Large intestine (tissue), 3 donors: ENCODE data around the gene PLEKHH3. TPM values are rescaled to one million over a fixed set of nuclear protein-coding genes. Genes with fewer than 3 reads are reported as not detected.

Source experiments
- DNase-seq, 2 donors: peaks; one replicate each; pipeline versions ENCODE4 v3.0.0 to v3.0.0-alpha.2; 2013
- H3K27ac ChIP-seq: one replicate; pipeline ENCODE4 v1.5.1; 2013; ENCODE audit warnings: low read length
- H3K27me3 ChIP-seq: 2 replicates; pipeline ENCODE4 v1.6.1; 2013; ENCODE audit warnings: low read length; ENCODE audit not compliant: control insufficient read depth, insufficient read depth
- H3K36me3 ChIP-seq: 2 replicates; pipeline ENCODE4 v1.6.1; 2013; ENCODE audit warnings: low read length; ENCODE audit not compliant: control insufficient read depth, insufficient read depth
- H3K4me1 ChIP-seq: one replicate; pipeline ENCODE4 v1.6.1; 2013; ENCODE audit warnings: low read length; ENCODE audit not compliant: control insufficient read depth, insufficient read depth
- H3K4me3 ChIP-seq: one replicate; pipeline ENCODE4 v1.5.1; 2013; ENCODE audit warnings: low read length
- H3K9me3 ChIP-seq: one replicate; pipeline ENCODE4 v1.6.1; 2013; ENCODE audit warnings: mild to moderate bottlenecking, low read depth, low read length, moderate library complexity; ENCODE audit not compliant: control insufficient read depth
- WGBS: methylation state at CpG from one replicate; pipeline ENCODE4 v1.1.5; 2013; ENCODE audit warnings: low lambda C conversion rate; ENCODE audit not compliant: insufficient coverage; 5-methylcytosine and 5-hydroxymethylcytosine counted together
- polyA plus RNA-seq: library from polyadenylated mRNA; unstranded; fragments of 120-200 nt; gene quantifications from one replicate; pipeline ENCODE4 v1.2.1, GENCODE V29; 2013

The PLEKHH3 gene
- polyA plus RNA-seq, 1 donor: 9.2 TPM

DNA sequence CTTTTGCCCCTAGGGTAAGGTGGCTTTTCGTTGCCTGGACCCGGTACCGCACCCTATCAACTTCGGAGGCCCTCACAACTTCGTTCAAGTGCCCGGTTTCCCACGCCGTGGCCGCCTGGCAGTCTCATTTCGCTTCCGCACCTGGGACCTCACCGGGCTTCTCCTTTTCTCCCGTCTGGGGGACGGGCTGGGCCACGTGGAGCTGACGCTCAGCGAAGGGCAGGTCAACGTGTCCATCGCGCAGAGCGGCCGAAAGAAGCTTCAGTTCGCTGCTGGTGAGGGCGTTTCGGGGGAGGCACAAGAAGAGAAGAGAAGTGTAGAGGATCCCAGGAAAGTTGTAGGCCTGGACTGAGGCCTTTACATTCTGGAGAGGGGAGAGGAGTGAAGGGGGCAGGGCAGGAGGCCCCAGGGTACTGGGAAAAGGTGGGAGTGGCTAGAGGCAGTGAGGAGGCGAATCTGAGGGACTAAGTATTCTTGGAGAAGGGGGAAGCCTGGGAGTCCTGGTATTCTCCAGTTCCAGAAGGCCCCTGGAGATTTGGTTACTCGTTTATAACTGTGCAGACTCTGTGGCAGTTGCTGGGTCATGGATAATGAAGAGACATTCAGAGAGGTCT is 11.0 kb upstream of the PLEKHH3 start:
- no peak overlapping the region for H3K4me3 ChIP-seq
- 20% methylated on average over 2 of the region's 27 CpGs for WGBS
- H3K27me3 ChIP-seq: peaks cover 67% of the 10 kb centered on the region
- H3K27ac ChIP-seq: no peak overlapping the region
- DNase-seq: no peak
- H3K9me3 ChIP-seq: peaks cover 5% of the 10 kb centered on the region
- peaks cover 5% of the 10 kb centered on the region for H3K36me3 ChIP-seq
- peaks cover 40% of the 10 kb centered on the region for H3K4me1 ChIP-seq

DNA sequence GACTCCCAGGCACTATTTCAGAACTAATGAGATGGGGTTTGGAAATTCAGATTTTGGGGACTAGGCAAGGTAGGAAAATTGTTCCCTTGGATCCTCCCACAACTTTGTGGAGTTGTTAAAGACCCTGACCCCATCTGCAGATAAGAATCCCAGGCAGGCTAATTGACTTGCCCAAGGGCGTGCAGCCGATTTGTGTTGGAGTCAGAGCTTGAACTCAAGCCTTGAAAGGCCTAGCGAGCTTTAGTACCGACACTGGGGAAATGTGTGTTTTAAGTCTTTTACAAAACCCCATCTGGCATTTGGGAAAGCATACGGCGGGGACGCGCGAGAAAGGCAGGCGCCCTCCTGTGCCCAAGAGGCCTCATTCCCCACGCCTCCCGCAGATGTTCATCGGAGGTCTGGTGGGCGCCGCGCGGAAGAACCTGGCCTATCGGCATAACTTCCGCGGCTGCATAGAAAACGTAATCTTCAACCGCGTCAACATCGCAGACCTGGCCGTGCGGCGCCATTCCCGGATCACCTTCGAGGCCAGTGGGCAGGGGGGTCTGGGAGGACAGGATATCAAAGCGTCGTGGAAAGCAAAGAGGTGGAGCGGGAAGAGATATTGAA is 9.8 kb upstream of the PLEKHH3 start:
- no peak for DNase-seq
- Histone ChIP-seq H3K4me1 (peaks cover 49% of the 10 kb centered on the region), H3K36me3 (no peaks in the 10 kb centered on the region), H3K27ac (no peak overlapping the region), H3K27me3 (peaks cover 79% of the 10 kb centered on the region), H3K4me3 (no peak overlapping the region), H3K9me3 (peaks cover 5% of the 10 kb centered on the region)
- no CpG with 5 or more reads among the region's 32 CpGs for WGBS

DNA sequence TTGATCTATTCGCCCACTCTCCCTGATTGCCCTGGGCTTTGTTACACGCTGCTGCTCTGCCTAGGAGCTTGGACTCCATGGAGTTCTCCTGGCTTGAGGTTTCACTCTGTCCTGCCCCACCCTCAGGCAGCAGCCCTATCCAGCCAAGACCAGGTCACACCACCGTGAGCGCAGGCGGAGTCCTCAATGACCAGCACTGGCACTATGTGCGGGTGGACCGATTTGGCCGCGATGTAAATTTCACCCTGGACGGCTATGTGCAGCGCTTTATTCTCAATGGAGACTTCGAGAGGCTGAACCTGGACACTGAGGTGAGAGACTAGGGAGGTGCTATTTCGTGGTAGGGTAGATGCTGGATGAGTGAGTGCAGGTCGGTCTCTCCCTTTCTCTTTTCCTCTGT is 9.0 kb upstream of the PLEKHH3 start:
- WGBS: no CpG with 5 or more reads among the region's 14 CpGs
- peaks cover 54% of the 10 kb centered on the region for H3K4me1 ChIP-seq
- DNase-seq: peak in 1 of 2 donors; percentile 22
- peaks cover 5% of the 10 kb centered on the region for H3K9me3 ChIP-seq
- peaks cover 84% of the 10 kb centered on the region for H3K27me3 ChIP-seq
- no peak overlapping the region for H3K27ac ChIP-seq
- H3K4me3 ChIP-seq: no peak overlapping the region
- no peaks in the 10 kb centered on the region for H3K36me3 ChIP-seq

DNA sequence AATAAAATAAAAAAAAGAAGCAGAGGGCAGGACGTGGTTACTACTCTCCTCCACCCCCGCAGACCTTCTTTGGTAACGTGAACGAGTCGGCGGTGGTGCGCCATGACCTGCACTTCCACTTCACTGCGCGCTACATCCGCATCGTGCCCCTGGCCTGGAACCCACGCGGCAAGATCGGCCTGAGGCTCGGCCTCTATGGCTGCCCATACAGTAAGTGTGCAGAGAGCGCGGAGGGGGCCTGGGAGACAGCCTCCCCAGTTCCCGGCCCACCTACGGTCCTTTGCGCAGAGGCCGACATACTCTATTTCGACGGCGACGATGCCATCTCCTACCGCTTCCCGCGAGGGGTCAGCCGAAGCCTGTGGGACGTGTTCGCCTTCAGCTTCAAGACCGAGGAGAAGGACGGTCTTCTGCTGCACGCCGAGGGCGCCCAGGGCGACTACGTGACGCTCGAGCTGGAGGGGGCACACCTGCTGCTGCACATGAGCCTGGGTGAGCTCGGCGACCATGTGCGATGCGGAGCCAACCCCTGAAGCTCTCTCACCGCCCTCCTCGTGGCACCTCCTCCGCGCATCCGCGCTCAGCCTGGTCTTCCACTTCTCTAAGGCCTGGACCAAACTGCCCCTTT is 8.2 kb upstream of the PLEKHH3 start:
- no peaks in the 10 kb centered on the region for H3K36me3 ChIP-seq
- H3K27ac ChIP-seq: no peak overlapping the region
- peak in 1 of 2 donors; percentile 29 for DNase-seq
- H3K9me3 ChIP-seq: peaks cover 9% of the 10 kb centered on the region
- H3K27me3 ChIP-seq: peaks cover 90% of the 10 kb centered on the region
- H3K4me3 ChIP-seq: no peak overlapping the region
- WGBS: no CpG with 5 or more reads among the region's 50 CpGs
- peaks cover 61% of the 10 kb centered on the region for H3K4me1 ChIP-seq

DNA sequence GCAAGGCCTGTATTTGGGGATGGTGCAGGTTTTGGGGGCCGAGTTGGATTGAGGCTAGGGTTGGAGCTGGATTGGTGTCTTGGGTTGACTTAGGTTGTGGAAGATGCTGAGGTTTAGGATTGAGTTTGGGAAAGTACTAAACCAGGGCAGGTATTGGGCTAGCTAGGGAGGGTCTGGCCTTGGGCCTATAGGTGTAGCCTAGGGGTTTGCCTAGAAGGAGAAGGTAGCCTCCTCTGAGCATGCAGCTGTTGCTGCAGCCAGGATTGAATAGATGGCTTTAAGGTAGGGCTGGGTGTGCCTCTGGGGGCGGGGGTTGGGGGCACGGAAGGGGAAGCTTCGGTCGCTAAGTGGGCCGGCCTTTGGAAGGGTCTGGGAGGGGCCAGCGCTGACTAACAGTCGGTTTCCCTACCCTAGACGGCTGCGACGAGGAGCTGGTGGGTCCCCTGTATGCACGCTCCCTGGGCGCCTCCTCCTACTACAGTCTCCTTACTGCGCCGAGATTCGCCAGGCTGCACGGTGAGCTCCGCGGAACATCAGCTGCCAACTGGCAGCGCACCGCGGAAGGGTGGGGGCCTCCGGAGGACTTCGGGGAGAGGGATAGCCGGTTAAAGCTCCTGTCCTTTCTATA is 6.7 kb upstream of the PLEKHH3 start:
- no peaks in the 10 kb centered on the region for H3K36me3 ChIP-seq
- H3K27me3 ChIP-seq: peaks cover 81% of the 10 kb centered on the region
- H3K27ac ChIP-seq: no peak overlapping the region
- peak in 1 of 2 donors; percentile 43 for DNase-seq
- peaks cover 15% of the 10 kb centered on the region for H3K9me3 ChIP-seq
- H3K4me3 ChIP-seq: peak overlapping the region; percentile 42
- no CpG with 5 or more reads among the region's 25 CpGs for WGBS
- H3K4me1 ChIP-seq: peaks cover 74% of the 10 kb centered on the region

DNA sequence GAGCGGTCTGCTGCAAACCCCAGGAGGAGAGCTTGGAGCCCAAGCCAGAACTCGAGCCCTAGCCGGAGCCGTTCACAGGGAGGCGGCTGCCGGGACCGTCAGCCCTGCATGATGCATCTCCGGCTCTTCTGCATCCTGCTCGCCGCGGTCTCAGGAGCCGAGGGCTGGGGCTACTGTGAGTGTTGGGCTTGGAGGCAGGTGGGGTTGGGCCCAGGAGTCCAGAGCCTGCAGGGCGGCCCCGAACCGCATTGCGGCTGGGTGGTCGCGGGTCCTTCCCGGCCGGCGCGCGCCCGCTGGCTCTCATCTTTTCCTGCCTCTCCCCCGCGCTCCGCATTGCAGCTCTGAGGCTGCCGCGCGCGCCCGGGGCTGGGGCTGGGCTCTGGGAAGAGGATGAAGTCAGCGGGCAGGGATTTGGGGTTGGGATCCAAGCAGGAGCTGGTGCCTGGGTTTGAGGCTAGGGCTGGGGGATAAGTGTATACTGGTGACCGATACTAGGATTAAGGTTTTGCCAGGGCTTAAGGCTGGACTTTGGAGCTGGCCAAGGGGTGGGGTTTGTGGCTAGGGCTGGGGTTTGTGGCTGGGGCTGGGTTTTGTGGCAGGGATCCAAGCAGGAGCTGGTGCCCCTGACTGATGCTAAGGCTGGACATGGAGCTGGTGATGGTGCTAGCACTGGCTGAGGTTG is 6.1 kb upstream of the PLEKHH3 start:
- WGBS: no CpG with 5 or more reads among the region's 34 CpGs
- DNase-seq: peak in 1 of 2 donors; percentile 54
- Histone ChIP-seq H3K36me3 (no peaks in the 10 kb centered on the region), H3K27ac (peak overlapping the region; percentile 46), H3K4me3 (peak overlapping the region; percentile 42), H3K27me3 (peaks cover 75% of the 10 kb centered on the region), H3K4me1 (peaks cover 75% of the 10 kb centered on the region), H3K9me3 (peaks cover 15% of the 10 kb centered on the region)

DNA sequence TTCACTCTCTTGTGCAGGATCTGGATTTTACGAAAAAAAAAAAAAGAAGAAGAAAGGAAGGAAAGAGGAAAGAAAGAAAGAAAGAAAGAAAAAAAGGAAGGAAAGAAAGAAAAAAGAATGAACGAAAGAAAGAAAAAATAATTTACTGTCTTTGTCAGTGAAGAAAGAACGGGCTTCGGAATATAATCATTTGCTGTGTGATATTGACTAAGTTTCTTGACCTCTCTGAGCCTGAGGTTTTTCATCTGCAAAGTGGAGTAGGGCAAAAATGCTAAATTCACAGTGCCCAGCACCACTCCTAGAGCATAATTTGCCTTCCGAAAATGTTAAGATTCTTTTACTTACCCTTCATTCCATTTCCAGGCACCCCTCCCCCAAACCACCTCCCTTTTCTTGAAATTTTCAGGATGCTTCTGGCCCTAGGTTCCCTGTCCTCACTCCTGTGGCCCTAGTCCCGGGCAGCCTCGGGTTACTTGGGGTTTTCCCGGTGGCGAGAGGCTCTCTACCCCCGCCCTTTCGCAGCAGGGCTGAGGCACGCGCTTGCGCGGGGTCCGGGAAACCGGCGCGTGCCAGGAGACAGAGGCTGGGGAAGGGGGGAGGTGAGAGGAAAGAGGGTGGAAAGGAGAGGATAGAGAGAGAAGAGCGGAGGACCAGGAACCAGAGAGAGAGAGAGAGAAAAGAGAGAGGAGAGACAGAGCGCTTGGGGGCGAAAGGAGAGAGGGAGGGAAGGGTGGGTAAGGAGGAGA is 5.4 kb upstream of the PLEKHH3 start, which contains the start of gene CNTNAP1:
TSS of gene CNTNAP1 (plus strand) at position 556 of the 746 bp plus-strand sequence. CDS start 299 bp downstream, outside the sequence.
- DNase-seq: peak in 1 of 2 donors; percentile 67
- Histone ChIP-seq H3K36me3 (no peaks in the 10 kb centered on the region), H3K27me3 (peaks cover 68% of the 10 kb centered on the region), H3K27ac (peak within 1 kb of the TSS; percentile 46), H3K4me3 (peak within 1 kb of the TSS; percentile 42), H3K9me3 (peaks cover 15% of the 10 kb centered on the region), H3K4me1 (peaks cover 75% of the 10 kb centered on the region)
- WGBS: 19% methylated on average over 6 of the region's 22 CpGs

DNA sequence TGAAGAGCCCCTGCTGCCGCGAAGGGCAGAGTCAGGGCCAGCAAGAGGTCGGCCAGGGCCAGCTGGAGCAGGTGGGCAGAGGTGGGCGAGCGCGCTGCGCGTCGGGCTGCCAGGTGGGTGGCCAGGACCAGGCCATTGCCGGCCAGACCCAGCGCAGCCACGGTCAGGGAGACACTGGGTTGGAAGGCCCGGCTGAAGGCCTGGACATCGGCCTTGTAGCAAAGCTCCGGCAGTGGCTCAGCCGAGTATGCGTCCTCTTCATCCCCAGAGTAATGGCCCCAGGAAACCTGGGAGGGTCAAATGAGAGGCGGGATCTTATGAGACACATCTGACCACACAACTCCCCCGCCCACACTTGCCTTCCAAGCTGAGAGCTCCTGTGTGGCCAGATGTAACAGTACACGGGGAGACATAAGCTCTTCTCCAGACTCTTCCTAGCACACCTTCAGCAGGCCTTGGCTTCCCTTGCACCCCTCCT is 3.6 kb upstream of the PLEKHH3 start:
- Histone ChIP-seq H3K27ac (peak overlapping the region; percentile 90), H3K36me3 (no peaks in the 10 kb centered on the region), H3K4me3 (peak overlapping the region; percentile 27), H3K4me1 (peaks cover 76% of the 10 kb centered on the region), H3K9me3 (peaks cover 18% of the 10 kb centered on the region), H3K27me3 (peaks cover 60% of the 10 kb centered on the region)
- no peak for DNase-seq
- WGBS: no CpG with 5 or more reads among the region's 20 CpGs

DNA sequence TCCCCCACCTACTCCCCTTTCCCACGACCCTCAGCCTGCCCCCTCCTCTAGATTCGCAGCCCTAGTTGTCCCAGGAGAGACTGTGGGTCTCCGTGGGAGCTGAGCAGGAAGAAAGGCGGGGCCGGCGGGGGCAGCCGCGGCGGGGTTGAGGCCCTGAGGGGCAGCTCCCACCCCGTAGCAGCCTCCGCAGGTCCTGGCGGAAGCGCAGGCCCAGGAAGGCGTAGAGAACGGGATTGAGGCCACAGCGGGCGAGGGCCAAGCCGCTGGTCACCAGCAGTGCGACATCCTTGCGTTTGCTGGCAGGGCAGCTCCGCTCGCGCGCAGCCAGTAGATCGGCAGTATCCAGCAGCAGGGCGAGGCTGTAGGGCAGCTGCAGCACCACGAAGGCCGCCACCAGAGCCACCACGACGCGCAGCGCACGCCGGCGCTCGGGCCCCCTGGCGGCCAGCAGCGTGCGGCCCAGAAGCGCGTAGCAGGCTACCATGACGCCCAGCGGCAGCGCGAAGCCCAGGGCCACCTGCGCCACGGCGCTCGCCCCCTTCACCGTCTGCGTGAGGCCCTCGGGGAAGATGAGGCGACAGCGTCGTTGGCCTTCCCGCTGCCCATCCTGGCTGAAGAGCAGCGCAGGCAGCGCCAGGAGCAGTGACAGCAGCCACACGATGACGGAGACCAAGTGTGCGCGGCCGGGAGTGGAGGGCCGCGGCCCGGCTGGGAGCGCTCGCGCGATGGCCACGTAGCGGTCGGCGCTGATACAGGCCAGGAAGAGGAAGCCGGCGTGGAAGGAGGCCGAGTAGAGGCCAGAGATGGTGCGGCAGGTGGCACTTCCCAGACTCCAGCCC is 2.9 kb upstream of the PLEKHH3 start:
- WGBS: no CpG with 5 or more reads among the region's 78 CpGs
- Histone ChIP-seq H3K4me3 (peak overlapping the region; percentile 42), H3K9me3 (peaks cover 13% of the 10 kb centered on the region), H3K27me3 (peaks cover 60% of the 10 kb centered on the region), H3K4me1 (peaks cover 77% of the 10 kb centered on the region), H3K36me3 (no peaks in the 10 kb centered on the region), H3K27ac (peak overlapping the region; percentile 90)
- peak; percentile 79 to 89 for DNase-seq
